ENCODE measurements around the gene ID3.
"Not testable (repeated sequence)": the region's sequence is repeated elsewhere in the genome, so short reads cannot be mapped to it uniquely, and the experiment has no call there.

The ID3 gene

GRCh38 chr1:23546897-23547584, 12.3 kb downstream of the ID3 start:
- no peak for DNase-seq

GRCh38 chr1:23545851-23546250, 13.4 kb downstream of the ID3 start:
- DNase-seq: no peak

- peak; percentile 79 to 80 for DNase-seq
Measured at GRCh38 chr1:23544444-23545389, 14.6 kb downstream of the ID3 start.

- no peak for DNase-seq
Measured at GRCh38 chr1:23543707-23544443, 15.4 kb downstream of the ID3 start.

- DNase-seq: not testable (repeated sequence)
Measured at GRCh38 chr1:23542940-23543339, 16.4 kb downstream of the ID3 start.

GRCh38 chr1:23539698-23540266, 19.5 kb downstream of the ID3 start:
- peak; percentile 90 to 91 for DNase-seq

- DNase-seq: no peak
Measured at GRCh38 chr1:23537296-23537973, 21.9 kb downstream of the ID3 start.

- DNase-seq: no peak
Measured at GRCh38 chr1:23533246-23534023, 25.9 kb downstream of the ID3 start.

- DNase-seq: no peak
Measured at GRCh38 chr1:23531562-23532094, 27.7 kb downstream of the ID3 start.

- DNase-seq: peak; percentile 81 to 82
Measured at GRCh38 chr1:23530747-23531561, 28.3 kb downstream of the ID3 start, which contains the start of gene E2F2. TSS of gene E2F2 (minus strand) at chr1:23531233. CDS start at chr1:23530793, 440 bp downstream.

- peak in 1 of 2 donors; percentile 51 for DNase-seq
Measured at GRCh38 chr1:23530087-23530746, 29.1 kb downstream of the ID3 start.

GRCh38 chr1:23529146-23530086, 29.9 kb downstream of the ID3 start:
- peak in 1 of 2 donors; percentile 14 for DNase-seq

- DNase-seq: peak; percentile 82 to 84
Measured at GRCh38 chr1:23528250-23528978, 30.9 kb downstream of the ID3 start.

GRCh38 chr1:23527900-23528249, 31.4 kb downstream of the ID3 start:
- no peak for DNase-seq

- no peak for DNase-seq
Measured at GRCh38 chr1:23527366-23527765, 31.9 kb downstream of the ID3 start.

- no peak for DNase-seq
Measured at GRCh38 chr1:23526329-23527041, 32.8 kb downstream of the ID3 start.

Measured in stimulated activated CD4-positive, alpha-beta T cell treated with anti-CD3 and anti-CD28 coated beads, Interleukin-2, amount 100 ng/mL, for 24 hours (primary cell).